ENCODE results near the gene COPS4. TPM values are rescaled to one million over a fixed set of nuclear protein-coding genes. Genes with fewer than 3 reads are reported as not detected.
"Not testable (repeated sequence)": the region's sequence is repeated elsewhere in the genome, so short reads cannot be mapped to it uniquely, and the experiment has no call there.

Gene COPS4
- total RNA-seq, 1 donor from 2014 or later: 27.0 TPM

GRCh38 chr4:83013420-83013867 is 21.5 kb upstream of the COPS4 start:
- TF ChIP-seq CTCF (conservative IDR thresholded peaks at IDR 0.05; ENCODE audit: low read depth, low read length): no peak
- no peak for DNase-seq (ENCODE audit: low read depth)
- H3K4me3 ChIP-seq (ENCODE audit: low read depth, low read length): peak overlapping the region; percentile 69

GRCh38 chr4:83013902-83014301 is 21.1 kb upstream of the COPS4 start:
- no peak for DNase-seq (ENCODE audit: low read depth)
- H3K4me3 ChIP-seq (ENCODE audit: low read depth, low read length): peak overlapping the region; percentile 69
- no peak for TF ChIP-seq CTCF (conservative IDR thresholded peaks at IDR 0.05; ENCODE audit: low read depth, low read length)

- DNase-seq (ENCODE audit: low read depth): no peak
- no peak overlapping the region for H3K4me3 ChIP-seq (ENCODE audit: low read depth, low read length)
- no peak for TF ChIP-seq CTCF (conservative IDR thresholded peaks at IDR 0.05; ENCODE audit: low read depth, low read length)
Observed at GRCh38 chr4:83019794-83020494, 15.0 kb upstream of the COPS4 start.

GRCh38 chr4:83022724-83023450 is 12.1 kb upstream of the COPS4 start:
- TF ChIP-seq CTCF (conservative IDR thresholded peaks at IDR 0.05; ENCODE audit: low read depth, low read length): no peak
- no peak for DNase-seq (ENCODE audit: low read depth)
- no peak overlapping the region for H3K4me3 ChIP-seq (ENCODE audit: low read depth, low read length)

GRCh38 chr4:83023599-83023998 is 11.4 kb upstream of the COPS4 start:
- not testable (repeated sequence) for H3K4me3 ChIP-seq (ENCODE audit: low read depth, low read length); DNase-seq (ENCODE audit: low read depth)

- no peak for DNase-seq (ENCODE audit: low read depth)
- H3K4me3 ChIP-seq (ENCODE audit: low read depth, low read length): no peak overlapping the region
- TF ChIP-seq CTCF (conservative IDR thresholded peaks at IDR 0.05; ENCODE audit: low read depth, low read length): no peak
Observed at GRCh38 chr4:83024233-83024632, 10.8 kb upstream of the COPS4 start.

- no peak overlapping the region for H3K4me3 ChIP-seq (ENCODE audit: low read depth, low read length)
- DNase-seq (ENCODE audit: low read depth): no peak
- no peak for TF ChIP-seq CTCF (conservative IDR thresholded peaks at IDR 0.05; ENCODE audit: low read depth, low read length)
Observed at GRCh38 chr4:83025563-83025962, 9.4 kb upstream of the COPS4 start.

Measured in epithelial cell of proximal tubule (primary cell).